ENCODE data around the gene GFOD2. TPM values are rescaled to one million over a fixed set of nuclear protein-coding genes. Genes with fewer than 3 reads are reported as not detected.

The GFOD2 gene
- total and polyA plus RNA-seq, 2 donors (not counting 3 experiments of a cell fraction or from before 2014, with no cell fraction given), result 38.1 to 47.5 TPM

GRCh38 chr16:67652578-67653127 lies 66.5 kb downstream of the GFOD2 start:
- no peaks in the 10 kb centered on the region for H3K36me3 ChIP-seq (ENCODE audit: control insufficient read depth in 2 of 2, extremely low read depth in 1 of 2, insufficient read depth in 2 of 2, low read length in 2 of 2)
- no peak for FAIRE-seq
- no peaks in the 10 kb centered on the region for H3K79me2 ChIP-seq (ENCODE audit: control insufficient read depth, insufficient read depth, low read length)
- H3K27me3 ChIP-seq (ENCODE audit: control insufficient read depth in 2 of 2, insufficient read depth in 2 of 2, low read length in 2 of 2), result peaks cover 41 to 47% of the 10 kb centered on the region in 2 experiments
- no peak overlapping the region for H3K27ac ChIP-seq (ENCODE audit: insufficient read depth, low read depth, low read length)
- peaks cover 5% of the 10 kb centered on the region for H3K4me1 ChIP-seq (ENCODE audit: control insufficient read depth, extremely low read depth, insufficient read depth, low read length)
- H3K9ac ChIP-seq (replicated peaks; ENCODE audit: extremely low read depth, insufficient read depth, low read length), result no peak overlapping the region
- H4K20me1 ChIP-seq (replicated peaks; ENCODE audit: control insufficient read depth, extremely low read depth, insufficient read depth, low read length), result no peaks in the 10 kb centered on the region
- no peak overlapping the region for H2AFZ ChIP-seq (ENCODE audit: low read depth, low read length)
- no peak for DNase-seq (ENCODE audit: low read depth, low spot score)
- BruUV-seq (replicated peaks), result no TSS peak
- H3K4me3 ChIP-seq (replicated peaks in 1 of 3; ENCODE audit: insufficient read depth in 1 of 3, low read depth in 1 of 3, low read length in 3 of 3), result peak overlapping the region in 2 of 3 experiments; percentile 24 to 31
- no peaks in the 10 kb centered on the region for H3K9me3 ChIP-seq (replicated peaks; ENCODE audit: control insufficient read depth, insufficient read depth, low read length)
- CTCF ChIA-PET, result interaction anchor here (2.3 kb wide), 1 partner anchor 132 kb away, joined by 11 read pairs; no protein-coding TSS in a partner anchor
- POLR2A ChIA-PET, result no interaction called here
- no peaks in the 10 kb centered on the region for H3K9me1 ChIP-seq (replicated peaks; ENCODE audit: control insufficient read depth, extremely low read depth, insufficient read depth, low read length)
- dilution Hi-C loops (cut with MboI; ENCODE audit: extremely low pct_ligation_motif_present, low sequenced_read_pairs) (no loop called here), intact Hi-C loops (cut with micrococcal nuclease) (no loop called here)
- no peak overlapping the region for H3K4me2 ChIP-seq (ENCODE audit: insufficient read depth, low read length)
- TF ChIP-seq EZH2 (IDR thresholded peaks at IDR 0.05; ENCODE audit: borderline replicate concordance, low read depth, low read length, severe bottlenecking) (no peak), GATA2 (IDR thresholded peaks at IDR 0.05; ENCODE audit: insufficient read depth, insufficient read length, low read depth, low read length) (no peak), JUN (IDR thresholded peaks at IDR 0.05; ENCODE audit: borderline replicate concordance, insufficient read depth, insufficient read length, low read depth) (no peak), MAX (IDR thresholded peaks at IDR 0.05; ENCODE audit: insufficient read depth, insufficient read length) (no peak), POLR2AphosphoS5 (IDR thresholded peaks at IDR 0.05; ENCODE audit: insufficient read depth, low read depth, low read length) (no peak), CTCF (IDR thresholded peaks at IDR 0.05; ENCODE audit: extremely low read depth in 1 of 2, insufficient read depth in 1 of 2, low read depth in 1 of 2, low read length in 2 of 2) (no peak), FOS (IDR thresholded peaks at IDR 0.05; ENCODE audit: borderline replicate concordance, insufficient read depth, low read length) (no peak), MYC (IDR thresholded peaks at IDR 0.05; ENCODE audit: low read depth, low read length) (no peak), POLR2A (IDR thresholded peaks at IDR 0.05; ENCODE audit: low read depth, low read length) (no peak)
